ENCODE data around the gene PDE1C.

GRCh38 chr7:32117837-32118236 is 47.6 kb upstream of the PDE1C start:
- TF ChIP-seq, protein P1, sequence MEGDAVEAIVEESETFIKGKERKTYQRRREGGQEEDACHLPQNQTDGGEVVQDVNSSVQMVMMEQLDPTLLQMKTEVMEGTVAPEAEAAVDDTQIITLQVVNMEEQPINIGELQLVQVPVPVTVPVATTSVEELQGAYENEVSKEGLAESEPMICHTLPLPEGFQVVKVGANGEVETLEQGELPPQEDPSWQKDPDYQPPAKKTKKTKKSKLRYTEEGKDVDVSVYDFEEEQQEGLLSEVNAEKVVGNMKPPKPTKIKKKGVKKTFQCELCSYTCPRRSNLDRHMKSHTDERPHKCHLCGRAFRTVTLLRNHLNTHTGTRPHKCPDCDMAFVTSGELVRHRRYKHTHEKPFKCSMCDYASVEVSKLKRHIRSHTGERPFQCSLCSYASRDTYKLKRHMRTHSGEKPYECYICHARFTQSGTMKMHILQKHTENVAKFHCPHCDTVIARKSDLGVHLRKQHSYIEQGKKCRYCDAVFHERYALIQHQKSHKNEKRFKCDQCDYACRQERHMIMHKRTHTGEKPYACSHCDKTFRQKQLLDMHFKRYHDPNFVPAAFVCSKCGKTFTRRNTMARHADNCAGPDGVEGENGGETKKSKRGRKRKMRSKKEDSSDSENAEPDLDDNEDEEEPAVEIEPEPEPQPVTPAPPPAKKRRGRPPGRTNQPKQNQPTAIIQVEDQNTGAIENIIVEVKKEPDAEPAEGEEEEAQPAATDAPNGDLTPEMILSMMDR (conservative IDR thresholded peaks at IDR 0.05), result no peak
- TF ChIP-seq ZFX (IDR thresholded peaks at IDR 0.05), result no peak
